Liver (tissue), 9 donors: ENCODE results near the gene PDE4D. TPM values are rescaled to one million over a fixed set of nuclear protein-coding genes. Genes with fewer than 3 reads are reported as not detected.

Experiments
- DNase-seq: peaks from one replicate; pipeline ENCODE4 v3.0.0-alpha.2; 2017; ENCODE audit warnings: low spot score
- H3K27ac ChIP-seq, 2 donors: one replicate each; pipeline ENCODE4 v1.7.0; 2013; ENCODE audit warnings: inconsistent platforms in 2 of 2, low read length in 2 of 2, control low read depth in 1 of 2, low read depth in 1 of 2, mild to moderate bottlenecking in 1 of 2
- H3K27me3 ChIP-seq, 4 donors: one replicate each; pipeline versions ENCODE4 v1.6.1 to v1.7.0; 2013; ENCODE audit warnings: low read length in 3 of 4, inconsistent platforms in 1 of 4, mild to moderate bottlenecking in 1 of 4, moderate library complexity in 1 of 4; ENCODE audit not compliant: control insufficient read depth in 4 of 4, insufficient read depth in 4 of 4
- H3K36me3 ChIP-seq, 4 donors: one replicate each; pipeline versions ENCODE4 v1.6.1 to v1.7.0; 2013; ENCODE audit warnings: low read length in 3 of 4, mild to moderate bottlenecking in 3 of 4, low read depth in 1 of 4, moderate library complexity in 1 of 4; ENCODE audit not compliant: control insufficient read depth in 4 of 4, insufficient read depth in 3 of 4
- H3K4me1 ChIP-seq, 4 donors: one replicate each; pipeline versions ENCODE4 v1.6.1 to v1.7.0; 2013; ENCODE audit warnings: low read length in 3 of 4, mild to moderate bottlenecking in 3 of 4, moderate library complexity in 1 of 4; ENCODE audit not compliant: control insufficient read depth in 4 of 4, insufficient read depth in 4 of 4
- H3K4me3 ChIP-seq, 3 donors: one replicate each; pipeline versions ENCODE4 v1.6.1 to v1.7.0; 2013; ENCODE audit warnings: low read length in 3 of 3, control low read depth in 1 of 3, low read depth in 1 of 3, mild to moderate bottlenecking in 1 of 3
- H3K9ac ChIP-seq, 2 donors: one replicate each; pipeline ENCODE4 v1.7.0; 2013; ENCODE audit warnings: low read length in 2 of 2, mild to moderate bottlenecking in 2 of 2, moderate library complexity in 2 of 2, control low read depth in 1 of 2, low read depth in 1 of 2
- H3K9me3 ChIP-seq, 4 donors: one replicate each; pipeline versions ENCODE4 v1.6.1 to v1.7.0; 2013; ENCODE audit warnings: low read length in 3 of 4; ENCODE audit not compliant: control insufficient read depth in 4 of 4
- ATF3 ChIP-seq: IDR thresholded peaks from 2 replicates; pipeline ENCODE4 v1.6.1; 2016; ENCODE audit warnings: antibody characterized with exemption
- CTCF ChIP-seq: fragments of 150-350 bp; IDR thresholded peaks from 2 replicates; pipeline ENCODE4 v1.5.1; 2017; ENCODE audit warnings: improper control_type of control experiment, low read depth, low read length; ENCODE audit not compliant: missing input control
- EGR1 ChIP-seq, 2 donors: IDR thresholded peaks; 2 replicates each; pipeline ENCODE4 v1.6.1; 2016 to 2018; ENCODE audit warnings: antibody characterized with exemption in 2 of 2, low read depth in 2 of 2
- FOXA1 ChIP-seq: IDR thresholded peaks from 2 replicates; pipeline ENCODE4 v1.6.1; 2016; ENCODE audit warnings: antibody characterized with exemption
- FOXA2 ChIP-seq: IDR thresholded peaks from 2 replicates; pipeline ENCODE4 v1.6.1; 2016; ENCODE audit warnings: antibody characterized with exemption
- GABPA ChIP-seq, 2 donors: IDR thresholded peaks in 1 of 2; conservative IDR thresholded peaks in 1 of 2; 2 replicates each; pipeline ENCODE4 v1.6.1; 2016; ENCODE audit warnings: antibody characterized with exemption in 2 of 2, mild to moderate bottlenecking in 1 of 2, moderate library complexity in 1 of 2
- JUND ChIP-seq, 2 donors: IDR thresholded peaks; 2 replicates each; pipeline ENCODE4 v1.6.1; 2016; ENCODE audit warnings: antibody characterized with exemption in 2 of 2
- NR2F2 ChIP-seq: IDR thresholded peaks from 2 replicates; pipeline ENCODE4 v1.6.1; 2016; ENCODE audit warnings: antibody characterized with exemption
- RAD21 ChIP-seq, 2 donors: IDR thresholded peaks; 2 replicates each; pipeline ENCODE4 v1.6.1; 2016; ENCODE audit warnings: antibody characterized with exemption in 2 of 2, mild to moderate bottlenecking in 2 of 2
- REST ChIP-seq: IDR thresholded peaks from 2 replicates; pipeline ENCODE4 v1.6.1; 2016; ENCODE audit warnings: antibody characterized with exemption, mild to moderate bottlenecking
- RXRA ChIP-seq, 2 donors: IDR thresholded peaks; 2 replicates each; pipeline ENCODE4 v1.6.1; 2017 to 2018; ENCODE audit warnings: antibody characterized with exemption in 2 of 2, mild to moderate bottlenecking in 1 of 2
- SP1 ChIP-seq: IDR thresholded peaks from 2 replicates; pipeline ENCODE4 v1.6.1; 2018; ENCODE audit warnings: antibody characterized with exemption, mild to moderate bottlenecking
- YY1 ChIP-seq: IDR thresholded peaks from 2 replicates; pipeline ENCODE4 v1.6.1; 2016; ENCODE audit warnings: antibody characterized with exemption, mild to moderate bottlenecking
- ZBTB33 ChIP-seq: IDR thresholded peaks from 2 replicates; pipeline ENCODE4 v1.6.1; 2016; ENCODE audit warnings: antibody characterized with exemption
- WGBS: extraction: QIAGEN DNeasy Blood & Tissue Kit; methylation state at CpG from one replicate; pipeline ENCODE4 v1.1.7; 2013; 5-methylcytosine and 5-hydroxymethylcytosine counted together
- polyA plus RNA-seq, 2 donors: library from polyadenylated mRNA; stranded (reverse) in 1 of 2; unstranded in 1 of 2; fragments of 200-250 nt in 1 of 2; fragments of >200 nt in 1 of 2; fragmentation: Nextera tagmentation in 1 of 2; extraction: Ambion mirVana in 1 of 2; gene quantifications; one replicate each; pipeline versions ENCODE4 v1.2.1 to v1.2.3, GENCODE V29; 2013 to 2015
- total RNA-seq, 2 donors: library from RNA; depleted of rRNA; stranded (reverse); fragments of >200 nt; gene quantifications; one replicate each; pipeline ENCODE4 v1.2.3, GENCODE V29; 2014
- donor health status: healthy.
- donor health status: healthy.
- donor health status: healthy.
- donor health status: healthy.
- donor health status: healthy.

The PDE4D gene
- total and polyA plus RNA-seq, 4 donors, result 0.67 to 11.9 (median 6.5) TPM

GRCh38 chr5:59617186-59617771 lies 276.2 kb downstream of the PDE4D start:
- DNase-seq, result no peak
- no peak overlapping the region for H3K27ac ChIP-seq
- no peaks in the 10 kb centered on the region for H3K4me1 ChIP-seq

GRCh38 chr5:59616413-59616812 lies 277.1 kb downstream of the PDE4D start:
- Histone ChIP-seq H3K4me1 (no peaks in the 10 kb centered on the region), H3K9ac (no peak overlapping the region), H3K4me3 (no peak overlapping the region), H3K9me3 (no peaks in the 10 kb centered on the region), H3K27ac (no peak overlapping the region), H3K27me3 (no peaks in the 10 kb centered on the region), H3K36me3 (no peaks in the 10 kb centered on the region)
- TF ChIP-seq YY1 (no peak), ATF3 (no peak), ZBTB33 (no peak), REST (no peak), FOXA2 (no peak), JUND (IDR thresholded peaks at IDR 0.05) (no peak), EGR1 (IDR thresholded peaks at IDR 0.05; ENCODE audit: low read depth in 2 of 2) (no peak), NR2F2 (no peak), FOXA1 (no peak), GABPA (IDR thresholded peaks at IDR 0.05 in 1 of 2, conservative IDR thresholded peaks at IDR 0.05 in 1 of 2) (no peak), SP1 (no peak), RAD21 (IDR thresholded peaks at IDR 0.05) (no peak)
- 97% methylated on average over 1 of the region's 1 CpG for WGBS
- DNase-seq, result no peak

More at GRCh38 chr5:59617186-59617771, 276.2 kb downstream of the PDE4D start:
- no peaks in the 10 kb centered on the region for H3K36me3 ChIP-seq
- TF ChIP-seq EGR1 (IDR thresholded peaks at IDR 0.05; ENCODE audit: low read depth in 2 of 2) (no peak), SP1 (no peak), FOXA1 (no peak), CTCF (no peak), RXRA (IDR thresholded peaks at IDR 0.05) (no peak), RAD21 (IDR thresholded peaks at IDR 0.05) (no peak), ZBTB33 (no peak), YY1 (no peak)
- H3K9me3 ChIP-seq, result no peaks in the 10 kb centered on the region
- no peaks in the 10 kb centered on the region for H3K27me3 ChIP-seq
- WGBS, result 88% methylated on average over 9 of the region's 9 CpGs
- no peak overlapping the region for H3K4me3 ChIP-seq
- no peak overlapping the region for H3K9ac ChIP-seq
